ENCODE data around the gene CTU2.

Gene CTU2

GRCh38 chr16:88722784-88723506, 16.6 kb downstream of the CTU2 start:
- no peak overlapping the region for H3K4me2 ChIP-seq (ENCODE audit: low read length)
- no peak overlapping the region for H2AFZ ChIP-seq (ENCODE audit: low read length)
- no peaks in the 10 kb centered on the region for H3K4me1 ChIP-seq (ENCODE audit: insufficient read depth, low read length, severe bottlenecking)
- no peaks in the 10 kb centered on the region for H3K9me2 ChIP-seq (ENCODE audit: low read depth, low read length)
- no peaks in the 10 kb centered on the region for H3F3A ChIP-seq (ENCODE audit: insufficient read depth, low read length)
- H3K36me3 ChIP-seq (ENCODE audit: insufficient read depth, low read length): peaks cover 15% of the 10 kb centered on the region; the same call in 1 of the 2 replicates
- H3K27ac ChIP-seq (ENCODE audit: low read depth, low read length, poor library complexity, severe bottlenecking): no peak overlapping the region
- no peaks in the 10 kb centered on the region for H4K20me1 ChIP-seq (ENCODE audit: insufficient read depth, low read length)
- no peak overlapping the region for H3K9ac ChIP-seq (ENCODE audit: low read length)
- no peaks in the 10 kb centered on the region for H3K9me3 ChIP-seq (ENCODE audit: low read length)
- no peaks in the 10 kb centered on the region; the same call in 1 of the 2 replicates for H3K27me3 ChIP-seq (ENCODE audit: insufficient read depth, low read length)
- TF ChIP-seq EZH2 (IDR thresholded peaks at IDR 0.05; ENCODE audit: borderline replicate concordance, low read length): no peak
- TF ChIP-seq CTCF (IDR thresholded peaks at IDR 0.05; ENCODE audit: low read length): no peak
- H3K4me3 ChIP-seq (ENCODE audit: low read depth, low read length, poor library complexity, severe bottlenecking): no peak overlapping the region
- H3K79me2 ChIP-seq (ENCODE audit: insufficient read depth, low read length): no peaks in the 10 kb centered on the region

- H3F3A ChIP-seq (ENCODE audit: insufficient read depth, low read length): no peaks in the 10 kb centered on the region
- H4K20me1 ChIP-seq (ENCODE audit: insufficient read depth, low read length): no peaks in the 10 kb centered on the region
- no peaks in the 10 kb centered on the region for H3K79me2 ChIP-seq (ENCODE audit: insufficient read depth, low read length)
- H3K4me3 ChIP-seq (ENCODE audit: low read depth, low read length, poor library complexity, severe bottlenecking): no peak overlapping the region
- H3K27me3 ChIP-seq (ENCODE audit: insufficient read depth, low read length): no peaks in the 10 kb centered on the region; the same call in 1 of the 2 replicates
- H3K27ac ChIP-seq (ENCODE audit: low read depth, low read length, poor library complexity, severe bottlenecking): no peak overlapping the region
- no peak overlapping the region for H3K4me2 ChIP-seq (ENCODE audit: low read length)
- peaks cover 15% of the 10 kb centered on the region; the same call in 1 of the 2 replicates for H3K36me3 ChIP-seq (ENCODE audit: insufficient read depth, low read length)
- H3K9ac ChIP-seq (ENCODE audit: low read length): no peak overlapping the region
- TF ChIP-seq EZH2 (IDR thresholded peaks at IDR 0.05; ENCODE audit: borderline replicate concordance, low read length) (no peak), CTCF (IDR thresholded peaks at IDR 0.05; ENCODE audit: low read length) (no peak)
- no peaks in the 10 kb centered on the region for H3K4me1 ChIP-seq (ENCODE audit: insufficient read depth, low read length, severe bottlenecking)
- no peaks in the 10 kb centered on the region for H3K9me2 ChIP-seq (ENCODE audit: low read depth, low read length)
- H3K9me3 ChIP-seq (ENCODE audit: low read length): no peaks in the 10 kb centered on the region
- no peak overlapping the region for H2AFZ ChIP-seq (ENCODE audit: low read length)
Measured at GRCh38 chr16:88723507-88723887, 17.2 kb downstream of the CTU2 start.

DNA sequence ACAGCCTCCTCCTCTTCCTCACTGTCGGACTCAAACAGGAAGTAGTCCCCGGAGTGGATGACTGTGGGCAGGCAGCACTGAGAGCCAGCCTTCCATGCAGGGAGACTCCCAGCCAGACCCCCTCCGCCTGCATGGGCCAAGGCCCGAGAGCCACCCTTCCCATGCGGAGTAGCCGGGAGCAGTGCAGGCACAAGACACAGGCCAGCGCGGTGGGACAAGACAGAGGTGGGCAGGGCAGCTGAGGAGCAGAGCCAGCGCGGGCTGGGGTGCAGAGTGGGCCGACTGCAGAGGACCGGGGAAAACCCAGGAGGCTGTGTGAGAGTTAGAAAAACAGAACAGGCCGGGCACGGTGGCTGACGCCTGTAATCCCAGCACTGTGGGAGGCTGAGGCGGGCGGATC, 17.6 kb downstream of the CTU2 start:
- no peak overlapping the region for H3K9ac ChIP-seq (ENCODE audit: low read length)
- H3F3A ChIP-seq (ENCODE audit: insufficient read depth, low read length): no peaks in the 10 kb centered on the region
- TF ChIP-seq EZH2 (IDR thresholded peaks at IDR 0.05; ENCODE audit: borderline replicate concordance, low read length) (no peak), CTCF (IDR thresholded peaks at IDR 0.05; ENCODE audit: low read length) (no peak)
- no peaks in the 10 kb centered on the region; the same call in 1 of the 2 replicates for H3K27me3 ChIP-seq (ENCODE audit: insufficient read depth, low read length)
- H3K4me1 ChIP-seq (ENCODE audit: insufficient read depth, low read length, severe bottlenecking): no peaks in the 10 kb centered on the region
- no peaks in the 10 kb centered on the region for H3K79me2 ChIP-seq (ENCODE audit: insufficient read depth, low read length)
- no peak overlapping the region for H3K27ac ChIP-seq (ENCODE audit: low read depth, low read length, poor library complexity, severe bottlenecking)
- H3K9me3 ChIP-seq (ENCODE audit: low read length): no peaks in the 10 kb centered on the region
- H3K36me3 ChIP-seq (ENCODE audit: insufficient read depth, low read length): peaks cover 11% of the 10 kb centered on the region; the same call in 1 of the 2 replicates
- H3K4me2 ChIP-seq (ENCODE audit: low read length): no peak overlapping the region
- no peaks in the 10 kb centered on the region for H4K20me1 ChIP-seq (ENCODE audit: insufficient read depth, low read length)
- H3K4me3 ChIP-seq (ENCODE audit: low read depth, low read length, poor library complexity, severe bottlenecking): no peak overlapping the region
- H2AFZ ChIP-seq (ENCODE audit: low read length): no peak overlapping the region
- no peaks in the 10 kb centered on the region for H3K9me2 ChIP-seq (ENCODE audit: low read depth, low read length)
